ENCODE results near the gene HCST.

Gene HCST

GRCh38 chr19:35883882-35884281 is 18.4 kb upstream of the HCST start:
- H3K4me3 ChIP-seq (ENCODE audit: low read depth, low read length) = no peak overlapping the region
- H3K27me3 ChIP-seq (replicated peaks) = no peaks in the 10 kb centered on the region
- TF ChIP-seq CTCF (IDR thresholded peaks at IDR 0.05; ENCODE audit: low read depth, low read length, missing control alignments) = no peak
- no peak overlapping the region for H3K27ac ChIP-seq
- no peak for DNase-seq
- in situ Hi-C loops (cut with HindIII; ENCODE audit: low pct_ligation_motif_present, low sequenced_read_pairs) = no loop called here
- peaks cover 12% of the 10 kb centered on the region for H3K36me3 ChIP-seq (replicated peaks)

DNA sequence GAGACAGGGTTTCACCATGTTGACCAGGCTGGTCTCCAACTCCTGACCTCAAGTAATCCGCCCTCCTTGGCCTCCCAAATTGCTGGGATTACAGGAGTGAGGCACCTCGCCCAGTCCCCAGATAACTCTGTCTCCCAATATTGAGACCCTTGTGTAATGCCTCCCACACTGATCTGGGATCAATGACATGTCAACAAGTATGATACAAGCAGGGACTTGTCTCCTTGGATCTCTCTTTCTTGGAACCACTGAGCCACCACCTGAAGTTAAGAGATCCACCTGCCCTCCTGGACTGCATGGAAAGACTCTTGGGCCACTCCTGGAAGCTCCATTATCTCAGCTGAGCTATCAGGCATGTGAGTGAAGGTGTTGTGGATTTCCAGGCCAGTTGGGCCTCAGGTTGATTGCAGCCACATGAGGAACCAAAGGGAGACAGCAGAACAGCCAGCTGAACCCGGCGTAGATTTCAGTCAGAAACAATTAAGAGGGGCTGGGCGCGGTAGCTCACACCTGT is 17.0 kb upstream of the HCST start:
- TF ChIP-seq CTCF (IDR thresholded peaks at IDR 0.05; ENCODE audit: low read depth, low read length, missing control alignments) = no peak
- in situ Hi-C loops (cut with HindIII; ENCODE audit: low pct_ligation_motif_present, low sequenced_read_pairs) = no loop called here
- no peak for DNase-seq
- H3K27ac ChIP-seq = no peak overlapping the region
- H3K4me3 ChIP-seq (ENCODE audit: low read depth, low read length) = no peak overlapping the region
- peaks cover 21% of the 10 kb centered on the region for H3K36me3 ChIP-seq (replicated peaks)
- H3K27me3 ChIP-seq (replicated peaks) = no peaks in the 10 kb centered on the region

GRCh38 chr19:35885904-35886303 is 16.4 kb upstream of the HCST start:
- H3K36me3 ChIP-seq (replicated peaks) = peaks cover 21% of the 10 kb centered on the region
- in situ Hi-C loops (cut with HindIII; ENCODE audit: low pct_ligation_motif_present, low sequenced_read_pairs) = no loop called here
- no peak overlapping the region for H3K27ac ChIP-seq
- H3K4me3 ChIP-seq (ENCODE audit: low read depth, low read length) = no peak overlapping the region
- no peak for DNase-seq
- H3K27me3 ChIP-seq (replicated peaks) = no peaks in the 10 kb centered on the region
- TF ChIP-seq CTCF (IDR thresholded peaks at IDR 0.05; ENCODE audit: low read depth, low read length, missing control alignments) = no peak

GRCh38 chr19:35887197-35887596 is 15.1 kb upstream of the HCST start:
- Histone ChIP-seq H3K27me3 (replicated peaks) (no peaks in the 10 kb centered on the region), H3K4me3 (ENCODE audit: low read depth, low read length) (no peak overlapping the region), H3K36me3 (replicated peaks) (peaks cover 21% of the 10 kb centered on the region), H3K27ac (no peak overlapping the region)
- in situ Hi-C loops (cut with HindIII; ENCODE audit: low pct_ligation_motif_present, low sequenced_read_pairs) = no loop called here
- no peak for DNase-seq
- no peak for TF ChIP-seq CTCF (IDR thresholded peaks at IDR 0.05; ENCODE audit: low read depth, low read length, missing control alignments)

DNA sequence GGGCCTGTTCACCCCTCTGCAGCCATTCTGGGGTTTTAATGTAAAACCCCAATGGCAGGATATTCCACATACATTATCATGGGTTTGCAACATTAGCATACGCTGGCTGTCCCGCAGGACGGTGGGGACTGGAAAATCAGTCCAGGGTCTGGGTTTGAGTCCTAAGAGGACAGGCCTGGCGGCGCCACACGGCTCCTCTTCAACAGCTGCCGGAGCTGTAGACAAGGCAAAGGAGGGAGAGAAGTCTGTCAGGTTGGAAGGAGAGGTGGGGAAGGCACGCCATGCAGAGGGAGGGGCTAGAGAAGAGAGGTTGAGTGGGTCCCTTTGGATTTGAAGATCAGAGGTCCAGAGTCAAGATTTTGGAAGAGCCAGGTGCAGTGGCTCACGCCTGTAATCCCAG is 13.9 kb upstream of the HCST start:
- in situ Hi-C loops (cut with HindIII; ENCODE audit: low pct_ligation_motif_present, low sequenced_read_pairs) = no loop called here
- H3K27ac ChIP-seq = no peak overlapping the region
- DNase-seq = no peak
- H3K36me3 ChIP-seq (replicated peaks) = peaks cover 27% of the 10 kb centered on the region
- H3K27me3 ChIP-seq (replicated peaks) = no peaks in the 10 kb centered on the region
- TF ChIP-seq CTCF (IDR thresholded peaks at IDR 0.05; ENCODE audit: low read depth, low read length, missing control alignments) = no peak
- H3K4me3 ChIP-seq (ENCODE audit: low read depth, low read length) = no peak overlapping the region

GRCh38 chr19:35889370-35890112 is 12.8 kb upstream of the HCST start:
- in situ Hi-C loops (cut with HindIII; ENCODE audit: low pct_ligation_motif_present, low sequenced_read_pairs) = no loop called here
- peaks cover 31% of the 10 kb centered on the region for H3K36me3 ChIP-seq (replicated peaks)
- TF ChIP-seq CTCF (IDR thresholded peaks at IDR 0.05; ENCODE audit: low read depth, low read length, missing control alignments) = no peak

More at GRCh38 chr19:35889370-35890112, 12.8 kb upstream of the HCST start:
- DNase-seq = no peak
- H3K4me3 ChIP-seq (ENCODE audit: low read depth, low read length) = no peak overlapping the region
- no peak overlapping the region for H3K27ac ChIP-seq
- no peaks in the 10 kb centered on the region for H3K27me3 ChIP-seq (replicated peaks)
